ENCODE measurements around the gene MELK.

GRCh38 chr9:36725777-36726356 is 153.2 kb downstream of the MELK start:
- TF ChIP-seq CTCF (IDR thresholded peaks at IDR 0.05; ENCODE audit: poor library complexity) (no peak), EZH2phosphoT487 (IDR thresholded peaks at IDR 0.05; ENCODE audit: low read depth, severe bottlenecking, unreplicated experiment) (no peak), EZH2 (IDR thresholded peaks at IDR 0.05; ENCODE audit: borderline replicate concordance) (no peak)

Data from hepatocyte (in vitro differentiated cells).